Liver (tissue), 9 donors: ENCODE measurements around the gene PPARA. TPM values are rescaled to one million over a fixed set of nuclear protein-coding genes. Genes with fewer than 3 reads are reported as not detected.

Source experiments
- DNase-seq: peaks from one replicate; pipeline ENCODE4 v3.0.0-alpha.2; 2017; ENCODE audit warnings: low spot score
- H3K27ac ChIP-seq, 2 donors: one replicate each; pipeline ENCODE4 v1.7.0; 2013; ENCODE audit warnings: inconsistent platforms in 2 of 2, low read length in 2 of 2, control low read depth in 1 of 2, low read depth in 1 of 2, mild to moderate bottlenecking in 1 of 2
- H3K27me3 ChIP-seq, 4 donors: one replicate each; pipeline versions ENCODE4 v1.6.1 to v1.7.0; 2013; ENCODE audit warnings: low read length in 3 of 4, inconsistent platforms in 1 of 4, mild to moderate bottlenecking in 1 of 4, moderate library complexity in 1 of 4; ENCODE audit not compliant: control insufficient read depth in 4 of 4, insufficient read depth in 4 of 4
- H3K36me3 ChIP-seq, 4 donors: one replicate each; pipeline versions ENCODE4 v1.6.1 to v1.7.0; 2013; ENCODE audit warnings: low read length in 3 of 4, mild to moderate bottlenecking in 3 of 4, low read depth in 1 of 4, moderate library complexity in 1 of 4; ENCODE audit not compliant: control insufficient read depth in 4 of 4, insufficient read depth in 3 of 4
- H3K4me1 ChIP-seq, 4 donors: one replicate each; pipeline versions ENCODE4 v1.6.1 to v1.7.0; 2013; ENCODE audit warnings: low read length in 3 of 4, mild to moderate bottlenecking in 3 of 4, moderate library complexity in 1 of 4; ENCODE audit not compliant: control insufficient read depth in 4 of 4, insufficient read depth in 4 of 4
- H3K4me3 ChIP-seq, 3 donors: one replicate each; pipeline versions ENCODE4 v1.6.1 to v1.7.0; 2013; ENCODE audit warnings: low read length in 3 of 3, control low read depth in 1 of 3, low read depth in 1 of 3, mild to moderate bottlenecking in 1 of 3
- H3K9ac ChIP-seq, 2 donors: one replicate each; pipeline ENCODE4 v1.7.0; 2013; ENCODE audit warnings: low read length in 2 of 2, mild to moderate bottlenecking in 2 of 2, moderate library complexity in 2 of 2, control low read depth in 1 of 2, low read depth in 1 of 2
- H3K9me3 ChIP-seq, 4 donors: one replicate each; pipeline versions ENCODE4 v1.6.1 to v1.7.0; 2013; ENCODE audit warnings: low read length in 3 of 4; ENCODE audit not compliant: control insufficient read depth in 4 of 4
- EGR1 ChIP-seq, 2 donors: IDR thresholded peaks; 2 replicates each; pipeline ENCODE4 v1.6.1; 2016 to 2018; ENCODE audit warnings: antibody characterized with exemption in 2 of 2, low read depth in 2 of 2
- FOXA1 ChIP-seq: IDR thresholded peaks from 2 replicates; pipeline ENCODE4 v1.6.1; 2016; ENCODE audit warnings: antibody characterized with exemption
- FOXA2 ChIP-seq: IDR thresholded peaks from 2 replicates; pipeline ENCODE4 v1.6.1; 2016; ENCODE audit warnings: antibody characterized with exemption
- GABPA ChIP-seq, 2 donors: IDR thresholded peaks in 1 of 2; conservative IDR thresholded peaks in 1 of 2; 2 replicates each; pipeline ENCODE4 v1.6.1; 2016; ENCODE audit warnings: antibody characterized with exemption in 2 of 2, mild to moderate bottlenecking in 1 of 2, moderate library complexity in 1 of 2
- HNF4A ChIP-seq, 2 donors: conservative IDR thresholded peaks; 2 replicates each; pipeline ENCODE4 v1.6.1; 2016; ENCODE audit warnings: antibody characterized with exemption in 2 of 2, mild to moderate bottlenecking in 2 of 2
- HNF4G ChIP-seq: IDR thresholded peaks from 2 replicates; pipeline ENCODE4 v1.6.1; 2016; ENCODE audit warnings: antibody characterized with exemption
- JUND ChIP-seq, 2 donors: IDR thresholded peaks; 2 replicates each; pipeline ENCODE4 v1.6.1; 2016; ENCODE audit warnings: antibody characterized with exemption in 2 of 2
- MAX ChIP-seq: IDR thresholded peaks from 2 replicates; pipeline ENCODE4 v1.6.1; 2016; ENCODE audit warnings: antibody characterized with exemption
- NR2F2 ChIP-seq: IDR thresholded peaks from 2 replicates; pipeline ENCODE4 v1.6.1; 2016; ENCODE audit warnings: antibody characterized with exemption
- RAD21 ChIP-seq, 2 donors: IDR thresholded peaks; 2 replicates each; pipeline ENCODE4 v1.6.1; 2016; ENCODE audit warnings: antibody characterized with exemption in 2 of 2, mild to moderate bottlenecking in 2 of 2
- RXRA ChIP-seq, 2 donors: IDR thresholded peaks; 2 replicates each; pipeline ENCODE4 v1.6.1; 2017 to 2018; ENCODE audit warnings: antibody characterized with exemption in 2 of 2, mild to moderate bottlenecking in 1 of 2
- TAF1 ChIP-seq: conservative IDR thresholded peaks from 2 replicates; pipeline ENCODE4 v1.6.1; 2016; ENCODE audit warnings: antibody characterized with exemption, mild to moderate bottlenecking
- WGBS: extraction: QIAGEN DNeasy Blood & Tissue Kit; methylation state at CpG from one replicate; pipeline ENCODE4 v1.1.7; 2013; 5-methylcytosine and 5-hydroxymethylcytosine counted together
- polyA plus RNA-seq, 2 donors: library from polyadenylated mRNA; stranded (reverse) in 1 of 2; unstranded in 1 of 2; fragments of 200-250 nt in 1 of 2; fragments of >200 nt in 1 of 2; fragmentation: Nextera tagmentation in 1 of 2; extraction: Ambion mirVana in 1 of 2; gene quantifications; one replicate each; pipeline versions ENCODE4 v1.2.1 to v1.2.3, GENCODE V29; 2013 to 2015
- total RNA-seq, 2 donors: library from RNA; depleted of rRNA; stranded (reverse); fragments of >200 nt; gene quantifications; one replicate each; pipeline ENCODE4 v1.2.3, GENCODE V29; 2014
- TF ChIP-seq, protein P1 (sequence below): IDR thresholded peaks from 2 replicates; pipeline ENCODE4 v1.6.1; 2016; ENCODE audit warnings: antibody characterized with exemption
- TF ChIP-seq, protein P2 (sequence below): IDR thresholded peaks from 2 replicates; pipeline ENCODE4 v1.6.1; 2016; ENCODE audit warnings: antibody characterized with exemption
- TF ChIP-seq, protein P3 (sequence below): IDR thresholded peaks from 2 replicates; pipeline ENCODE4 v1.6.1; 2016; ENCODE audit warnings: antibody characterized with exemption, mild to moderate bottlenecking
- donor health status: healthy.
- donor health status: healthy.
- donor health status: healthy.
- donor health status: healthy.
- donor health status: healthy.

The PPARA gene
- total and polyA plus RNA-seq, 4 donors: 31.2 to 78.8 (median 41.3) TPM

DNA sequence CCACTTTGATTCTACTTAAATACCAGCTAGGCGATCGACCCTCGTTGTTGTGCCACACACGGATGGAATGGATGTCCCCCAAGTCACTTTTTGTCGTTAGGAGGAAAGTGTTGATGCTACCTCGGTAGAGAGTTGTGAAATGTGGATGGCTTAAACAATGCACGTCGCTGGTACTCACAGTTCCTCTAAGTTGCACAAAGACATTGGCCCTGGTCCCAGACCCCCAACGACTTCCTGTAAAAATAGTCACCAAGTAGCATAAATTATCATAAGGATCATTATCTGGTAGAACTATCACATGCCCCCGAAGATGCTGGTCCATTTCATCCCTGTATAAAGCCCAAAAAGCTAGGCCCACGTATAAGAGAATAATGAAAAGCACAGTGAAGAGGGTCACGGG, 109.0 kb downstream of the PPARA start:
- DNase-seq: no peak
- Histone ChIP-seq H3K4me3 (no peak overlapping the region), H3K36me3 (no peaks in the 10 kb centered on the region), H3K27me3 (no peaks in the 10 kb centered on the region), H3K4me1 (peaks cover 0 to 4% (median 0%) of the 10 kb centered on the region in 4 donors), H3K9me3 (no peaks in the 10 kb centered on the region), H3K9ac (no peak overlapping the region), H3K27ac (no peak overlapping the region)
- WGBS: 83% methylated on average over 12 of the region's 12 CpGs
- TF ChIP-seq GABPA (IDR thresholded peaks at IDR 0.05 in 1 of 2, conservative IDR thresholded peaks at IDR 0.05 in 1 of 2) (no peak), FOXA2 (no peak)
- TF ChIP-seq, protein P1, sequence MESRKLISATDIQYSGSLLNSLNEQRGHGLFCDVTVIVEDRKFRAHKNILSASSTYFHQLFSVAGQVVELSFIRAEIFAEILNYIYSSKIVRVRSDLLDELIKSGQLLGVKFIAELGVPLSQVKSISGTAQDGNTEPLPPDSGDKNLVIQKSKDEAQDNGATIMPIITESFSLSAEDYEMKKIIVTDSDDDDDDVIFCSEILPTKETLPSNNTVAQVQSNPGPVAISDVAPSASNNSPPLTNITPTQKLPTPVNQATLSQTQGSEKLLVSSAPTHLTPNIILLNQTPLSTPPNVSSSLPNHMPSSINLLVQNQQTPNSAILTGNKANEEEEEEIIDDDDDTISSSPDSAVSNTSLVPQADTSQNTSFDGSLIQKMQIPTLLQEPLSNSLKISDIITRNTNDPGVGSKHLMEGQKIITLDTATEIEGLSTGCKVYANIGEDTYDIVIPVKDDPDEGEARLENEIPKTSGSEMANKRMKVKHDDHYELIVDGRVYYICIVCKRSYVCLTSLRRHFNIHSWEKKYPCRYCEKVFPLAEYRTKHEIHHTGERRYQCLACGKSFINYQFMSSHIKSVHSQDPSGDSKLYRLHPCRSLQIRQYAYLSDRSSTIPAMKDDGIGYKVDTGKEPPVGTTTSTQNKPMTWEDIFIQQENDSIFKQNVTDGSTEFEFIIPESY: no peak

DNA sequence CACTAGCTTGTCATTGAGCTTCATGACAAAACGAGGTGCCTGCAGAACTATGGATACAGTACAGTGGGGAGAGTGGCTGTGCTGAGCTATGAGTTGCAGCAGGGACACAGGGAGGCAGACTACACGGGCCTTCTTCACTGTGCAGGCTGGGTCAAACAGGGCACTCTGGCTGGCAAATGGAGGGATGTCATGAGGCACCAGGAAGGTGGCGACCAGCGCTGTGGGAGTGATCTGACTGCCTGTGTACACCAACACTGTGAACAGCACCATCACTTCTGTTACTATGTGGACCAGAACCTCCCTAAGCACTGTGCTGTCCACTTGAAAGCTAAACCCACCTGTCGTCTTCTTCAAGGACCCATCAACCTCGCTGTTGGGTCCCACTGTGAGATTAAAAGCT, 109.7 kb downstream of the PPARA start:
- H3K9me3 ChIP-seq: no peaks in the 10 kb centered on the region
- no peak for TF ChIP-seq FOXA2
- H3K4me1 ChIP-seq: peaks cover 0 to 4% (median 0%) of the 10 kb centered on the region in 4 donors
- H3K9ac ChIP-seq: no peak overlapping the region
- no peaks in the 10 kb centered on the region for H3K36me3 ChIP-seq
- H3K27ac ChIP-seq: no peak overlapping the region
- WGBS: 89% methylated on average over 6 of the region's 6 CpGs
- no peak overlapping the region for H3K4me3 ChIP-seq
- no peak for DNase-seq
- no peaks in the 10 kb centered on the region for H3K27me3 ChIP-seq

- no peak overlapping the region for H3K9ac ChIP-seq
- H3K4me3 ChIP-seq: peak overlapping the region in 1 of 3 donors; percentile 46
- no peak overlapping the region for H3K27ac ChIP-seq
- no peaks in the 10 kb centered on the region for H3K27me3 ChIP-seq
- WGBS: 27% methylated on average over 109 of the region's 109 CpGs
- no peaks in the 10 kb centered on the region for H3K36me3 ChIP-seq
- H3K9me3 ChIP-seq: no peaks in the 10 kb centered on the region
- peak; percentile 84 for DNase-seq
- TF ChIP-seq HNF4G (no peak), RAD21 (IDR thresholded peaks at IDR 0.05) (peak in 1 of 2 donors; percentile 21)
- peaks cover 0 to 11% (median 8%) of the 10 kb centered on the region in 4 donors for H3K4me1 ChIP-seq
Observed at GRCh38 chr22:46262449-46263215, 112.3 kb downstream of the PPARA start.

DNA sequence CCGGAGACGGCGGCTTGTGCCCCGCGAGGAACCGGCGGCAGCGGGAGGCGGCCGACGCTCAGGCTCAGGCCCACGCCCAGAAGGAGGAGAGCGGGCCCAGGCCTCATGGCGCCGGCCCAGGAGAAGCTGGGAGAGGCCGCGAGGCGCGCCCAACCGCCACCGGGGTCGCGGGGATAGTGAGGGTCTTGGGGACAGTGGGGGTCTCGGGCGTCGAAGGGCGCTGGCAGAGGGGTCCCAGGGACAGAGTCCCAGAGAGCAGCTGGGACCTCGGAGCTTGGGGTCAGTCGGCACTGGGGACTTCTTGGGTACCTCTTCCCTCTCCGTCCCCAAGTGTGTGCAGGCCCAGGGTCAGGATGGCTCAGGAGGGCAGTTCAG, 112.9 kb downstream of the PPARA start, which contains the start of gene PKDREJ:
PKDREJ (minus strand) TSS at position 128 of the 375 bp plus-strand sequence; CDS start at position 107, 21 bp downstream.
- WGBS: 54% methylated on average over 30 of the region's 30 CpGs
- peaks cover 0 to 11% (median 8%) of the 10 kb centered on the region in 4 donors for H3K4me1 ChIP-seq
- no peaks in the 10 kb centered on the region for H3K27me3 ChIP-seq
- H3K27ac ChIP-seq: no peak within 1 kb of the TSS
- H3K9ac ChIP-seq: no peak within 1 kb of the TSS
- H3K36me3 ChIP-seq: no peaks in the 10 kb centered on the region
- H3K9me3 ChIP-seq: no peaks in the 10 kb centered on the region
- H3K4me3 ChIP-seq: peak within 1 kb of the TSS in 1 of 3 donors; percentile 46
- DNase-seq: no peak
- TF ChIP-seq TAF1 (no peak), NR2F2 (no peak), JUND (IDR thresholded peaks at IDR 0.05) (no peak), MAX (no peak), FOXA2 (no peak), GABPA (IDR thresholded peaks at IDR 0.05 in 1 of 2, conservative IDR thresholded peaks at IDR 0.05 in 1 of 2) (no peak), RAD21 (IDR thresholded peaks at IDR 0.05) (no peak), RXRA (IDR thresholded peaks at IDR 0.05) (no peak), HNF4A (conservative IDR thresholded peaks at IDR 0.05) (no peak), EGR1 (IDR thresholded peaks at IDR 0.05; ENCODE audit: low read depth in 2 of 2) (no peak), FOXA1 (no peak)
- TF ChIP-seq, protein P1: no peak
- TF ChIP-seq, protein P2, sequence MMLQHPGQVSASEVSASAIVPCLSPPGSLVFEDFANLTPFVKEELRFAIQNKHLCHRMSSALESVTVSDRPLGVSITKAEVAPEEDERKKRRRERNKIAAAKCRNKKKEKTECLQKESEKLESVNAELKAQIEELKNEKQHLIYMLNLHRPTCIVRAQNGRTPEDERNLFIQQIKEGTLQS: no peak
- TF ChIP-seq, protein P3, sequence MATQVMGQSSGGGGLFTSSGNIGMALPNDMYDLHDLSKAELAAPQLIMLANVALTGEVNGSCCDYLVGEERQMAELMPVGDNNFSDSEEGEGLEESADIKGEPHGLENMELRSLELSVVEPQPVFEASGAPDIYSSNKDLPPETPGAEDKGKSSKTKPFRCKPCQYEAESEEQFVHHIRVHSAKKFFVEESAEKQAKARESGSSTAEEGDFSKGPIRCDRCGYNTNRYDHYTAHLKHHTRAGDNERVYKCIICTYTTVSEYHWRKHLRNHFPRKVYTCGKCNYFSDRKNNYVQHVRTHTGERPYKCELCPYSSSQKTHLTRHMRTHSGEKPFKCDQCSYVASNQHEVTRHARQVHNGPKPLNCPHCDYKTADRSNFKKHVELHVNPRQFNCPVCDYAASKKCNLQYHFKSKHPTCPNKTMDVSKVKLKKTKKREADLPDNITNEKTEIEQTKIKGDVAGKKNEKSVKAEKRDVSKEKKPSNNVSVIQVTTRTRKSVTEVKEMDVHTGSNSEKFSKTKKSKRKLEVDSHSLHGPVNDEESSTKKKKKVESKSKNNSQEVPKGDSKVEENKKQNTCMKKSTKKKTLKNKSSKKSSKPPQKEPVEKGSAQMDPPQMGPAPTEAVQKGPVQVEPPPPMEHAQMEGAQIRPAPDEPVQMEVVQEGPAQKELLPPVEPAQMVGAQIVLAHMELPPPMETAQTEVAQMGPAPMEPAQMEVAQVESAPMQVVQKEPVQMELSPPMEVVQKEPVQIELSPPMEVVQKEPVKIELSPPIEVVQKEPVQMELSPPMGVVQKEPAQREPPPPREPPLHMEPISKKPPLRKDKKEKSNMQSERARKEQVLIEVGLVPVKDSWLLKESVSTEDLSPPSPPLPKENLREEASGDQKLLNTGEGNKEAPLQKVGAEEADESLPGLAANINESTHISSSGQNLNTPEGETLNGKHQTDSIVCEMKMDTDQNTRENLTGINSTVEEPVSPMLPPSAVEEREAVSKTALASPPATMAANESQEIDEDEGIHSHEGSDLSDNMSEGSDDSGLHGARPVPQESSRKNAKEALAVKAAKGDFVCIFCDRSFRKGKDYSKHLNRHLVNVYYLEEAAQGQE: no peak
